ENCODE data around the gene DESI2.

DNA sequence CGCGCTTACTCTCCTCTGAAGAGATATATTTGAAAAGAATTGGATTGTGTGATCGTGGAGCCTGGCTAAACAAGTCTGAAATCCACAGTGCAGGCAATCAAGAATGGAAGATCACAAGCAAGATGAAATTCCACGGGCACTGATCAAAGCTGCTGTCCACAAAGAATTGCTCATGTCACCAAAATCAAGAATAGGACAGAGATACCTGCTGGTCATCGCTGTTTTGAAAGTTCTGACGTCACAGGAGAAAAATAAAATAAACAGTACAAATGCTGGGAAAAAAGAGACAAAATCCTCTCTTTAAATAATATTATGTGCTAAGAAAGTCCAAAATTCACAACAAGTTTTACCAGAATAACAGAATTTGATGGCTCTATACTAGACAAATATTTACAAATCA, 12.0 kb upstream of the DESI2 start:
- TF ChIP-seq, protein P1, sequence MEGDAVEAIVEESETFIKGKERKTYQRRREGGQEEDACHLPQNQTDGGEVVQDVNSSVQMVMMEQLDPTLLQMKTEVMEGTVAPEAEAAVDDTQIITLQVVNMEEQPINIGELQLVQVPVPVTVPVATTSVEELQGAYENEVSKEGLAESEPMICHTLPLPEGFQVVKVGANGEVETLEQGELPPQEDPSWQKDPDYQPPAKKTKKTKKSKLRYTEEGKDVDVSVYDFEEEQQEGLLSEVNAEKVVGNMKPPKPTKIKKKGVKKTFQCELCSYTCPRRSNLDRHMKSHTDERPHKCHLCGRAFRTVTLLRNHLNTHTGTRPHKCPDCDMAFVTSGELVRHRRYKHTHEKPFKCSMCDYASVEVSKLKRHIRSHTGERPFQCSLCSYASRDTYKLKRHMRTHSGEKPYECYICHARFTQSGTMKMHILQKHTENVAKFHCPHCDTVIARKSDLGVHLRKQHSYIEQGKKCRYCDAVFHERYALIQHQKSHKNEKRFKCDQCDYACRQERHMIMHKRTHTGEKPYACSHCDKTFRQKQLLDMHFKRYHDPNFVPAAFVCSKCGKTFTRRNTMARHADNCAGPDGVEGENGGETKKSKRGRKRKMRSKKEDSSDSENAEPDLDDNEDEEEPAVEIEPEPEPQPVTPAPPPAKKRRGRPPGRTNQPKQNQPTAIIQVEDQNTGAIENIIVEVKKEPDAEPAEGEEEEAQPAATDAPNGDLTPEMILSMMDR (IDR thresholded peaks at IDR 0.05 in 8 of 11, conservative IDR thresholded peaks at IDR 0.05 in 3 of 11) = no peak
- TF ChIP-seq POLR2AphosphoS5 (IDR thresholded peaks at IDR 0.05) (no peak), POLR2A (IDR thresholded peaks at IDR 0.05) (no peak)

Data from spleen (tissue), 7 donors.